K562 (cell line): ENCODE data around the gene PGD.

Experiments used
- GABPA ChIP-seq: fragments of 200-800 bp; sonication (Bioruptor generic); conservative IDR thresholded peaks from 2 replicates; pipeline ENCODE4 v1.6.1; 2016; ENCODE audit warnings: low read depth, missing genetic modification characterization, missing compliant biosample characterization
- POLR2AphosphoS2 ChIP-seq: IDR thresholded peaks from 2 replicates; pipeline ENCODE4 v1.6.1; 2012; ENCODE audit warnings: low read length, improper control_type of control experiment
- TF ChIP-seq, protein P1 (sequence below), 3 experiments: fragments of 200-800 bp in 1 of 3; sonication (Bioruptor generic) in 1 of 3; sonication (generic) in 1 of 3; formaldehyde crosslinking in 1 of 3; IDR thresholded peaks; 2 replicates each; pipeline versions ENCODE4 v1.6.1 to v1.8.0; 2016 to 2022; ENCODE audit warnings: mild to moderate bottlenecking in 2 of 3, missing compliant biosample characterization in 2 of 3, missing genetic modification characterization in 2 of 3, missing genetic modification reagents in 1 of 3

- TF ChIP-seq, protein P1, sequence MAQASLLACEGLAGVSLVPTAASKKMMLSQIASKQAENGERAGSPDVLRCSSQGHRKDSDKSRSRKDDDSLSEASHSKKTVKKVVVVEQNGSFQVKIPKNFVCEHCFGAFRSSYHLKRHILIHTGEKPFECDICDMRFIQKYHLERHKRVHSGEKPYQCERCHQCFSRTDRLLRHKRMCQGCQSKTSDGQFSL (CRISPR knock-in tag; IDR thresholded peaks at IDR 0.05) = no peak
- TF ChIP-seq, protein P1 (tag; IDR thresholded peaks at IDR 0.05) = no peak
- no peak for TF ChIP-seq POLR2AphosphoS2
- TF ChIP-seq GABPA (tag) = no peak
Measured at GRCh38 chr1:10432910-10433700, 34.2 kb downstream of the PGD start.
